K562 (cell line): ENCODE measurements around the gene ZNF598. TPM values are rescaled to one million over a fixed set of nuclear protein-coding genes. Genes with fewer than 3 reads are reported as not detected.
A peak's percentile ranks its signal among the peaks of the same experiment; 100 is the strongest.

Source experiments
- COPS2 ChIP-seq: fragments of 450-650 bp; conservative IDR thresholded peaks from 2 replicates; pipeline ENCODE4 v1.6.1; 2016; ENCODE audit warnings: mild to moderate bottlenecking, moderate library complexity
- E2F3 ChIP-seq: fragments of 250-450 bp; sonication (Bioruptor Pico); IDR thresholded peaks from 2 replicates; pipeline ENCODE4 v1.4.0; 2020; ENCODE audit warnings: mild to moderate bottlenecking
- ETV1 ChIP-seq: fragments of 450-650 bp; conservative IDR thresholded peaks from 2 replicates; pipeline ENCODE4 v1.6.1; 2016; ENCODE audit warnings: missing genetic modification characterization, control low read depth, low read depth, missing compliant biosample characterization
- HNRNPL ChIP-seq: fragments of 200-400 bp; formaldehyde crosslinking; IDR thresholded peaks from 2 replicates; pipeline ENCODE4 v1.6.1; 2017; ENCODE audit warnings: low read depth, mild to moderate bottlenecking, low read length
- HOXB6 ChIP-seq: fragments of 250-450 bp; sonication (Bioruptor Pico); IDR thresholded peaks from 2 replicates; pipeline ENCODE4 v1.5.1; 2022; ENCODE audit warnings: mild to moderate bottlenecking, borderline replicate concordance
- KAT7 ChIP-seq: sonication (generic); formaldehyde crosslinking; IDR thresholded peaks from 2 replicates; pipeline ENCODE4 v1.8.0; 2022; ENCODE audit warnings: missing genetic modification reagents, mild to moderate bottlenecking, borderline replicate concordance
- LARP7 ChIP-seq: fragments of 450-650 bp; IDR thresholded peaks from 2 replicates; pipeline ENCODE4 v1.6.1; 2016
- NBN ChIP-seq: fragments of 450-650 bp; IDR thresholded peaks from 2 replicates; pipeline ENCODE4 v1.6.1; 2016; ENCODE audit warnings: low read depth, mild to moderate bottlenecking
- PHF21A ChIP-seq: fragments of 450-650 bp; IDR thresholded peaks from 2 replicates; pipeline ENCODE4 v1.6.1; 2017; ENCODE audit warnings: low read depth, borderline replicate concordance
- polyA plus RNA-seq, 8 experiments: library from polyadenylated mRNA; depleted of rRNA in 4 of 8; stranded (reverse) in 5 of 8; unstranded in 3 of 8; fragments of >200 nt; fragmentation: Nextera tagmentation in 2 of 8; fragmentation: Illumina TruSeq in 1 of 8; extraction: Ambion mirVana in 2 of 8; extraction: Trizol in 1 of 8; gene quantifications; 2 replicates each; pipeline versions ENCODE4 v1.2.1 to v1.2.3, GENCODE V29; 2011 to 2014; ENCODE audit warnings: inconsistent platforms in 1 of 8, missing spikeins in 1 of 8
- total RNA-seq, 7 experiments: library from RNA; depleted of rRNA in 6 of 7; stranded (reverse); fragments of >200 nt in 6 of 7; fragmentation: Illumina TruSeq in 2 of 7; extraction: Trizol in 2 of 7; gene quantifications; 2 replicates each; pipeline versions ENCODE4 v1.2.1 to v1.2.3, GENCODE V29; 2011 to 2021; ENCODE audit warnings: low replicate concordance in 1 of 7
- TF ChIP-seq, protein P1 (sequence below), 2 experiments: fragments of 450-650 bp; conservative IDR thresholded peaks; 2 replicates each; pipeline ENCODE4 v1.6.1; 2017; ENCODE audit warnings: mild to moderate bottlenecking in 2 of 2, moderate library complexity in 2 of 2
- TF ChIP-seq, protein P2 (sequence below): sonication (generic); formaldehyde crosslinking; IDR thresholded peaks from 2 replicates; pipeline ENCODE4 v1.8.1; 2023; ENCODE audit warnings: mild to moderate bottlenecking, missing genetic modification reagents
- TF ChIP-seq, protein P3 (sequence below): fragments of 200-800 bp; sonication (Bioruptor generic); IDR thresholded peaks from 2 replicates; pipeline ENCODE4 v1.6.1; 2016; ENCODE audit warnings: missing genetic modification characterization, missing compliant biosample characterization
- TF ChIP-seq, protein P4 (sequence below): fragments of 450-650 bp; formaldehyde crosslinking; IDR thresholded peaks from 2 replicates; pipeline ENCODE4 v1.4.0; 2020; ENCODE audit warnings: mild to moderate bottlenecking

The ZNF598 gene
- total and polyA plus RNA-seq, 9 of the 15 experiments (the other 6 are each of a cell fraction or from before 2014, with no cell fraction given), result 0.11 to 115 (median 29.6) TPM

DNA sequence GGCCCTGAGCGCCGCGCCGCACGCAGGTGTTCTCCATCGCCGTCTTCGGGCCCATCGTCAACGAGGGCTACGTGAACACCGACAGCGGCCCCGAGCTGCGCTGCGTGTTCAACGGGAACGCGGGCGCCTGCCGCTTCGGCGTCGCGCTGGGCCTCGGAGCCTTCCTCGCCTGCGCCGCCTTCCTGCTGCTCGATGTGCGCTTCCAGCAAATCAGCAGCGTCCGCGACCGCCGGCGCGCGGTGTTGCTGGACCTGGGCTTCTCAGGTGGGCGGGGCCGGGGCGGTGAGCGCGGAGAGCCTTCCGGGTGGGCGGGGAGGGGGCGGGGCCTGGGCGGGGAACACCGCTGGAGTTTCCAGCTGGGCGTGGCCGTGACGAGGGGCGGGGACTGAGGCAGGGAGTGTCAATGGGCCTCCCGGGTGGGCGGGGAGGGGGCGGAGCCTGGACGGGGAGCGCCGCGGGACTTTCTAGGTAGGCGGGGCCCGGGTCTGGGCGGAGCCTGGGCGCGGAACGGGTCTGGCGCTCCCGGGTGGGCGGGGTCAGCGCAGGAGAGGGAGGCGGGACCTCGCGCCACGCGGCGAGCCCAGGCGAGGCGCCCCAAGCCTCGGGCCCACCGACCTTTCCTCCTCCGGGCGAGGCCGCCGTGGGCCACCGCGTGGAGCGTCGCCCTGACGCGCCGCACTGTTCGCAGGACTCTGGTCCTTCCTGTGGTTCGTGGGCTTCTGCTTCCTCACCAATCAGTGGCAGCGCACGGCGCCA lies 17.5 kb downstream of the ZNF598 start (continued):
- TF ChIP-seq, protein P1, sequence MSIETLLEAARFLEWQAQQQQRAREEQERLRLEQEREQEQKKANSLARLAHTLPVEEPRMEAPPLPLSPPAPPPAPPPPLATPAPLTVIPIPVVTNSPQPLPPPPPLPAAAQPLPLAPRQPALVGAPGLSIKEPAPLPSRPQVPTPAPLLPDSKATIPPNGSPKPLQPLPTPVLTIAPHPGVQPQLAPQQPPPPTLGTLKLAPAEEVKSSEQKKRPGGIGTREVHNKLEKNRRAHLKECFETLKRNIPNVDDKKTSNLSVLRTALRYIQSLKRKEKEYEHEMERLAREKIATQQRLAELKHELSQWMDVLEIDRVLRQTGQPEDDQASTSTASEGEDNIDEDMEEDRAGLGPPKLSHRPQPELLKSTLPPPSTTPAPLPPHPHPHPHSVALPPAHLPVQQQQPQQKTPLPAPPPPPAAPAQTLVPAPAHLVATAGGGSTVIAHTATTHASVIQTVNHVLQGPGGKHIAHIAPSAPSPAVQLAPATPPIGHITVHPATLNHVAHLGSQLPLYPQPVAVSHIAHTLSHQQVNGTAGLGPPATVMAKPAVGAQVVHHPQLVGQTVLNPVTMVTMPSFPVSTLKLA (conservative IDR thresholded peaks at IDR 0.05), result peak; percentile 65 to 89; a peak in 3 of 4 replicates
- TF ChIP-seq KAT7 (CRISPR knock-in tag) (0 out of 2 replicates have a peak, but pooled peaks have one; percentile 55), COPS2 (no peak), HNRNPL (no peak), E2F3 (CRISPR knock-in tag) (peak; percentile 84), HOXB6 (CRISPR knock-in tag) (no peak), PHF21A (no peak), LARP7 (no peak), NBN (peak; percentile 40; the same call in 1 of the 2 replicates), ETV1 (tag) (0 out of 2 replicates have a peak, but pooled peaks have one; percentile 1)
- TF ChIP-seq, protein P2, sequence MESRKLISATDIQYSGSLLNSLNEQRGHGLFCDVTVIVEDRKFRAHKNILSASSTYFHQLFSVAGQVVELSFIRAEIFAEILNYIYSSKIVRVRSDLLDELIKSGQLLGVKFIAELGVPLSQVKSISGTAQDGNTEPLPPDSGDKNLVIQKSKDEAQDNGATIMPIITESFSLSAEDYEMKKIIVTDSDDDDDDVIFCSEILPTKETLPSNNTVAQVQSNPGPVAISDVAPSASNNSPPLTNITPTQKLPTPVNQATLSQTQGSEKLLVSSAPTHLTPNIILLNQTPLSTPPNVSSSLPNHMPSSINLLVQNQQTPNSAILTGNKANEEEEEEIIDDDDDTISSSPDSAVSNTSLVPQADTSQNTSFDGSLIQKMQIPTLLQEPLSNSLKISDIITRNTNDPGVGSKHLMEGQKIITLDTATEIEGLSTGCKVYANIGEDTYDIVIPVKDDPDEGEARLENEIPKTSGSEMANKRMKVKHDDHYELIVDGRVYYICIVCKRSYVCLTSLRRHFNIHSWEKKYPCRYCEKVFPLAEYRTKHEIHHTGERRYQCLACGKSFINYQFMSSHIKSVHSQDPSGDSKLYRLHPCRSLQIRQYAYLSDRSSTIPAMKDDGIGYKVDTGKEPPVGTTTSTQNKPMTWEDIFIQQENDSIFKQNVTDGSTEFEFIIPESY, result peak; percentile 10; the same call in 1 of the 2 replicates
- TF ChIP-seq, protein P3, sequence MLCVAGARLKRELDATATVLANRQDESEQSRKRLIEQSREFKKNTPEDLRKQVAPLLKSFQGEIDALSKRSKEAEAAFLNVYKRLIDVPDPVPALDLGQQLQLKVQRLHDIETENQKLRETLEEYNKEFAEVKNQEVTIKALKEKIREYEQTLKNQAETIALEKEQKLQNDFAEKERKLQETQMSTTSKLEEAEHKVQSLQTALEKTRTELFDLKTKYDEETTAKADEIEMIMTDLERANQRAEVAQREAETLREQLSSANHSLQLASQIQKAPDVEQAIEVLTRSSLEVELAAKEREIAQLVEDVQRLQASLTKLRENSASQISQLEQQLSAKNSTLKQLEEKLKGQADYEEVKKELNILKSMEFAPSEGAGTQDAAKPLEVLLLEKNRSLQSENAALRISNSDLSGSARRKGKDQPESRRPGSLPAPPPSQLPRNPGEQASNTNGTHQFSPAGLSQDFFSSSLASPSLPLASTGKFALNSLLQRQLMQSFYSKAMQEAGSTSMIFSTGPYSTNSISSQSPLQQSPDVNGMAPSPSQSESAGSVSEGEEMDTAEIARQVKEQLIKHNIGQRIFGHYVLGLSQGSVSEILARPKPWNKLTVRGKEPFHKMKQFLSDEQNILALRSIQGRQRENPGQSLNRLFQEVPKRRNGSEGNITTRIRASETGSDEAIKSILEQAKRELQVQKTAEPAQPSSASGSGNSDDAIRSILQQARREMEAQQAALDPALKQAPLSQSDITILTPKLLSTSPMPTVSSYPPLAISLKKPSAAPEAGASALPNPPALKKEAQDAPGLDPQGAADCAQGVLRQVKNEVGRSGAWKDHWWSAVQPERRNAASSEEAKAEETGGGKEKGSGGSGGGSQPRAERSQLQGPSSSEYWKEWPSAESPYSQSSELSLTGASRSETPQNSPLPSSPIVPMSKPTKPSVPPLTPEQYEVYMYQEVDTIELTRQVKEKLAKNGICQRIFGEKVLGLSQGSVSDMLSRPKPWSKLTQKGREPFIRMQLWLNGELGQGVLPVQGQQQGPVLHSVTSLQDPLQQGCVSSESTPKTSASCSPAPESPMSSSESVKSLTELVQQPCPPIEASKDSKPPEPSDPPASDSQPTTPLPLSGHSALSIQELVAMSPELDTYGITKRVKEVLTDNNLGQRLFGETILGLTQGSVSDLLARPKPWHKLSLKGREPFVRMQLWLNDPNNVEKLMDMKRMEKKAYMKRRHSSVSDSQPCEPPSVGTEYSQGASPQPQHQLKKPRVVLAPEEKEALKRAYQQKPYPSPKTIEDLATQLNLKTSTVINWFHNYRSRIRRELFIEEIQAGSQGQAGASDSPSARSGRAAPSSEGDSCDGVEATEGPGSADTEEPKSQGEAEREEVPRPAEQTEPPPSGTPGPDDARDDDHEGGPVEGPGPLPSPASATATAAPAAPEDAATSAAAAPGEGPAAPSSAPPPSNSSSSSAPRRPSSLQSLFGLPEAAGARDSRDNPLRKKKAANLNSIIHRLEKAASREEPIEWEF, result no peak
- TF ChIP-seq, protein P4, sequence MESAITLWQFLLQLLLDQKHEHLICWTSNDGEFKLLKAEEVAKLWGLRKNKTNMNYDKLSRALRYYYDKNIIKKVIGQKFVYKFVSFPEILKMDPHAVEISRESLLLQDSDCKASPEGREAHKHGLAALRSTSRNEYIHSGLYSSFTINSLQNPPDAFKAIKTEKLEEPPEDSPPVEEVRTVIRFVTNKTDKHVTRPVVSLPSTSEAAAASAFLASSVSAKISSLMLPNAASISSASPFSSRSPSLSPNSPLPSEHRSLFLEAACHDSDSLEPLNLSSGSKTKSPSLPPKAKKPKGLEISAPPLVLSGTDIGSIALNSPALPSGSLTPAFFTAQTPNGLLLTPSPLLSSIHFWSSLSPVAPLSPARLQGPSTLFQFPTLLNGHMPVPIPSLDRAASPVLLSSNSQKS (CRISPR knock-in tag), result no peak
